GM13976 (cell line): ENCODE data around the gene RGS6.

ENCODE experiments used
- DNase-seq: peaks from one replicate; pipeline ENCODE4 v3.0.0; 2012; ENCODE audit warnings: low spot score
- in situ Hi-C: fragments of 300-500 bp; cut with MboI; formaldehyde crosslinking; loops from one replicate; pipeline ENCODE4 v1.12.0; 2022; ENCODE audit warnings: low sequenced_read_pairs, mixed read lengths, inconsistent platforms; ENCODE audit not compliant: unreplicated experiment
- TF ChIP-seq, protein P1 (sequence below): IDR thresholded peaks from 2 replicates; pipeline ENCODE4 v1.5.1; 2012; ENCODE audit warnings: borderline replicate concordance, mild to moderate bottlenecking; ENCODE audit not compliant: insufficient read depth; ENCODE audit errors: extremely low read depth, missing control alignments, control extremely low read depth

Gene RGS6

DNA sequence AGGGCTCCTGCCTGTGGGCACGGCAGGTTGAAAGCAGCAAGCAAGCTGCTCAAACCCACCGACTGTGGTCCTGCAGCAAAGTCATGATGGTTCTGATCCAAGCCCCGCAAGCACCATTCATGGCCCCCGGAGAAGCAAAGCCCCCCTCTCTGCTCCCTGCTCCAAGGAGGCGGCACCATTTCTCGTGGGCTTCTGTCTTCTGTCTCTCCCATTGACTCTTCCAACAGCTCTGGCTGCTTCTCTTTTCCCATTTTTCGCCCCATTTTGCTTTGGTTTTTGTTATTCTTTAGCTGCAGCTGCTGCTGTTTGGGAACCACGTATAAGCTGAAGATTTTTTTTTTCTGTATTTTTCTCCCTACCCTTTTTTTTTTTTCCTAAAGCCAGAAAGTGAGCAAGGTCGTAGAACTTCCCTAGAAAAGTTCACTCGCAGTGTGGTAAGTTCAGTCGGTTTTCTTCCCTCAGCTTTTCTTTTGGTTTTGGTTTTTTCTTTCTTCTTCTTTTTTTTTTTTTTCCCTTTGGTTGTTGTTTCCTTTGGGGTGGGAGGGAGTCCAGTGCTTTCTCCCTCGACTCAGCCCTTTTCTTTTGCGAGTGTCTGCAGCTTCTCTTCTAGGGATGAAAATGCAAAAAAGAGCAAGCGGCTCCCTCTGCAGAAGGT lies 607.6 kb downstream of the RGS6 start:
- DNase-seq = no peak
- in situ Hi-C loops = no loop called here
- TF ChIP-seq, protein P1, sequence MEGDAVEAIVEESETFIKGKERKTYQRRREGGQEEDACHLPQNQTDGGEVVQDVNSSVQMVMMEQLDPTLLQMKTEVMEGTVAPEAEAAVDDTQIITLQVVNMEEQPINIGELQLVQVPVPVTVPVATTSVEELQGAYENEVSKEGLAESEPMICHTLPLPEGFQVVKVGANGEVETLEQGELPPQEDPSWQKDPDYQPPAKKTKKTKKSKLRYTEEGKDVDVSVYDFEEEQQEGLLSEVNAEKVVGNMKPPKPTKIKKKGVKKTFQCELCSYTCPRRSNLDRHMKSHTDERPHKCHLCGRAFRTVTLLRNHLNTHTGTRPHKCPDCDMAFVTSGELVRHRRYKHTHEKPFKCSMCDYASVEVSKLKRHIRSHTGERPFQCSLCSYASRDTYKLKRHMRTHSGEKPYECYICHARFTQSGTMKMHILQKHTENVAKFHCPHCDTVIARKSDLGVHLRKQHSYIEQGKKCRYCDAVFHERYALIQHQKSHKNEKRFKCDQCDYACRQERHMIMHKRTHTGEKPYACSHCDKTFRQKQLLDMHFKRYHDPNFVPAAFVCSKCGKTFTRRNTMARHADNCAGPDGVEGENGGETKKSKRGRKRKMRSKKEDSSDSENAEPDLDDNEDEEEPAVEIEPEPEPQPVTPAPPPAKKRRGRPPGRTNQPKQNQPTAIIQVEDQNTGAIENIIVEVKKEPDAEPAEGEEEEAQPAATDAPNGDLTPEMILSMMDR = no peak

DNA sequence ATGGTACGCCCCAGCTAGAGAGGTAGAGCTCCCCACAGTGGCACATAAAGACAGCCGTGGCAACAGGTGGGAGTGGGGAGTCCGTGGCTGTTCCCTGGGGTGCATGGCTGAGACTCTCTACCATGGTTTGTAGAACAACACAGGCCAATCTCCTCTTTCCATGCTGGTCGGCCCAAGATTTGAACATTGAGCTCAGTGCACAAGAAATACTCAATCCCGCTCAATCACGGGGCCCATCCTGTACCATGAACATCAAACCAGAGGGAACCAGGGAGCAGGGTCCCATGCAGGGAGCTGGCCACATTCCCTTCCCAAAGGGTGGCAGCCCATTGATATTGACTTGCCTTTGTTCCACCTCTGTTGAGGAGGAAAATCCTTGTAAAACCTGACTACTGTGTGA lies 608.6 kb downstream of the RGS6 start:
- no peak for DNase-seq
- in situ Hi-C loops = no loop called here

DNA sequence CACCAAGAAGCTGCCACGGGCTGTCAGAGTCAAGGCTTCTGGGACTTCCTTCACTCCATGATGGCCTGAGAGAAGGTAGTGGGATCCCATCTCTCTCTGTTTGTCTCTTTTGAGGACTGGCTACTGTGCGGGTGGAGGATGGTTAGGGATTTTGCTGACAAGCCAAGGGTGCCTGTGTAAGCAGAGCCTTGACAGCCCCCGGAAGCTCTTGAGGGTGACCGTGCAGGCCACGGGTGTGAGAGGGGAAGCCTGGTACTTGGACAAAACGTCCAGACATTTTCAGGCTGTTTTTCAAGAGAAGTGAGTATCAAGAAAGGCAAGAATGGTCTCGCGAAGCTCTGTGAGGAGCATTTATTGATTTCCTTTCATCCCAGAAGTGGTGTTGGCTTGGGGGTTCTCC lies 609.3 kb downstream of the RGS6 start:
- TF ChIP-seq, protein P1 = no peak
- no peak for DNase-seq
- in situ Hi-C loops = no loop called here

More for the DNA sequence above, 608.6 kb downstream of the RGS6 start:
- TF ChIP-seq, protein P1 = no peak

DNA sequence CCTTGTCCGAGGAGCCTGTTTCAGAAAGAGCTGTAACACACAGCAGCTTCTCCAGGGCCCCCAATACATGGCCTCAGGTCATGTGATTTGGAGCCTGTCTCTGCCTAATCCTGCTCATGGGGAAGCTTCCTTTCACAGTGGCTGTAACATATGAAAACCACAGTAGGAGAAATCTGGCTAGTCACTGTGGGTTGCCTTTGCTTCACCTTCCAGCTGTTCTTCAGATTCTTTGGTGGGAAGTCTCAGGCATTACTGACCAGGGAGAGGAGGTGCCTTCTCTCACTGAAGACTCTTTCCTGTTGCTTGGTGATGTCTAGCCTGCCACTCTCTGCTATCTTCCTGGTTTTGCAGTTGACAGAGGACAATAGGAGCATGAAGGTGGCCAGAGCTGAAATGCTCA lies 611.1 kb downstream of the RGS6 start:
- in situ Hi-C loops = no loop called here
- DNase-seq = no peak
- TF ChIP-seq, protein P1 = no peak

DNA sequence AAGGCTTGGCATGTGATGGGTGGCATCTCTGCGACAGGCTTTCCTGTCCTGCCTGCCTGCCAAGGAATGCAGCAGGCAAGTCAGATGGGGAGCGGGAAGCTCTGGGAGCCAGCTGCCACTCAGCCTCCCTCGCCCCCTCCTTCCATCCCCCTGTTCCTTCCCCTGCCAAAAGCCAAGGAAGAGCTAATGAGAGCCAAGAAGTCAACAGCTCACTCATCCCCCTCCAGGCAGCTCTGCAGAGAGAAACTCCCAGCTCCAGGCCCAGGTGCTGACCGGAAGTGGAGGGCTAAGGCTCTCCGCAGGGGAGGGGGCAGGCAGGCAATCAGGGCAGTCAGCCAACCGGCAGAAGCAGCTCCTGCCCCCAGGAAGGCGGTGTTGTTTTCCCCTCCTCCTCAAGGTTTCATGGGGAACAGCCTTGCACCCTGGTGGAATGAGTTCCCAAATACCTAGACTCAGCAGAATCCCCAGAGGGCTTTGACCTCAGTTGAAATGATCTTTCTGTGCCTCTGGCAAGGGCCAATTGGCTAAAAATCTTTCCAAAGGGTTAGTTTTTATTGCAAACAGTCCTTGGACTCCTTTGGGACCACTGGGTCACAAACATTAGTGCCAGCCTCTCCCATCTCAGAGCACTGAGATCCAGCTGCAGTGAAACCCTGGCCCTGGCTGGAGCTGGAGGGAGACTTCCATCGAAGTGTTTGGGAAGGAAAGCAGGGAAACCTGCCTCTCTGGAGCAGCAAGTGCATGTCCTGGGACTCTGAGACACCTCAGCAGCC lies 612.6 kb downstream of the RGS6 start:
- TF ChIP-seq, protein P1 = no peak
- in situ Hi-C loops = no loop called here
- DNase-seq = no peak

DNA sequence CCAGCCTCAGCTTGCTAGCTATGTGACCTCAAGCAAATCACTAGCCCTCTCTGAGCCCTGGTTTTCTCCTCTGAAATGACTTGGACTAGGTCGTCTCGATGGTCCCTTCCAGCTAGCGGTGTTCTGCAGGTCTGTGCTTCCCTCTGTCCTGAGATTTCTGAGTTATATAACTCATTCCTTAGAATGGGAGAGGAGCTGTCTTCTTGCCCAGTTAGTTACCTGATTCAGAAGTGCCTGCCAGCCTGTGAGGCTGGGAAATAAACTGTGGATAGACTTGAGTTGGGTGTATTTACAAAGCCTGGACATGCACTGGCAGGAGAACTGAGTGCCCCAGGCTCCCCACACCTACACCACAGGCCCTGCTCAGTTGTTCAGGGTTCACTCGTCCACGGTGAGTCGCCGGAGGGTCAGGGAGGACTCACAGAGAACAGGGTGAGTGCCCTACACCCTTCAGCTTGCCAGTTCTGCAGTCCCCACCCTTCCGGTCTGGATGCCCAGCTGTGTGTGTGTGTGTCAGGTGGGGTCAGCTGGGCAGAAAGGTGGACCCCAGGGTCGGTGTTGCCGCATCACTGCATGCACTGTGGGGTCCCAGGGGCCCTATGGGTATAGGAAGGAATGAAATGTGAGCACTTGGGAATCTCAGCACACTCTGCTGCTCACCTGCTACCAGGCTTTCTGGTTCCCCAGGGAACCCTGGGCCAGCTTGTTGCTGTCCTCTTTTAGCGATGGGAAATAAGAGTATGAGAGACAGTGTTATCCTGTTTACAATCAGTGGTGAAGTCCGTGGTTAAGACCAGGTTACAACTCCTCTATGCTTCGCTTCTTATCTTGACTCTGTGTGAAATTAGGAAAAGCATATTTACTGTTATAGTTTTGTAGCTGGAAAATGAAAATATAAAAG lies 613.4 kb downstream of the RGS6 start:
- in situ Hi-C loops = no loop called here
- DNase-seq = no peak
- TF ChIP-seq, protein P1 = no peak
